ENCODE data around the gene RCVRN. TPM values are rescaled to one million over a fixed set of nuclear protein-coding genes. Genes with fewer than 3 reads are reported as not detected.

The RCVRN gene
- total and polyA plus RNA-seq, 2 of the 13 experiments (the other 11 are each of a cell fraction or from before 2014, with no cell fraction given) = not detected

- 13% methylated on average over 2 of the region's 2 CpGs for WGBS (ENCODE audit: low lambda C conversion rate)
- no peaks in the 10 kb centered on the region for H3K36me3 ChIP-seq (replicated peaks in 1 of 2; ENCODE audit: control insufficient read depth in 1 of 2, insufficient read depth in 2 of 2, low read length in 2 of 2)
- no TSS peak for BruUV-seq (replicated peaks)
- TF ChIP-seq, protein P1, sequence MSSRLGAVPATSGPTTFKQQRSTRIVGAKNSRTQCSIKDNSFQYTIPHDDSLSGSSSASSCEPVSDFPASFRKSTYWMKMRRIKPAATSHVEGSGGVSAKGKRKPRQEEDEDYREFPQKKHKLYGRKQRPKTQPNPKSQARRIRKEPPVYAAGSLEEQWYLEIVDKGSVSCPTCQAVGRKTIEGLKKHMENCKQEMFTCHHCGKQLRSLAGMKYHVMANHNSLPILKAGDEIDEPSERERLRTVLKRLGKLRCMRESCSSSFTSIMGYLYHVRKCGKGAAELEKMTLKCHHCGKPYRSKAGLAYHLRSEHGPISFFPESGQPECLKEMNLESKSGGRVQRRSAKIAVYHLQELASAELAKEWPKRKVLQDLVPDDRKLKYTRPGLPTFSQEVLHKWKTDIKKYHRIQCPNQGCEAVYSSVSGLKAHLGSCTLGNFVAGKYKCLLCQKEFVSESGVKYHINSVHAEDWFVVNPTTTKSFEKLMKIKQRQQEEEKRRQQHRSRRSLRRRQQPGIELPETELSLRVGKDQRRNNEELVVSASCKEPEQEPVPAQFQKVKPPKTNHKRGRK (CRISPR knock-in tag; IDR thresholded peaks at IDR 0.05) = no peak
- no peak for TF ChIP-seq ARID5B (CRISPR knock-in tag; IDR thresholded peaks at IDR 0.05)
- no peak for TF ChIP-seq KDM1A (CRISPR knock-in tag; IDR thresholded peaks at IDR 0.05)
- TF ChIP-seq, protein P2, sequence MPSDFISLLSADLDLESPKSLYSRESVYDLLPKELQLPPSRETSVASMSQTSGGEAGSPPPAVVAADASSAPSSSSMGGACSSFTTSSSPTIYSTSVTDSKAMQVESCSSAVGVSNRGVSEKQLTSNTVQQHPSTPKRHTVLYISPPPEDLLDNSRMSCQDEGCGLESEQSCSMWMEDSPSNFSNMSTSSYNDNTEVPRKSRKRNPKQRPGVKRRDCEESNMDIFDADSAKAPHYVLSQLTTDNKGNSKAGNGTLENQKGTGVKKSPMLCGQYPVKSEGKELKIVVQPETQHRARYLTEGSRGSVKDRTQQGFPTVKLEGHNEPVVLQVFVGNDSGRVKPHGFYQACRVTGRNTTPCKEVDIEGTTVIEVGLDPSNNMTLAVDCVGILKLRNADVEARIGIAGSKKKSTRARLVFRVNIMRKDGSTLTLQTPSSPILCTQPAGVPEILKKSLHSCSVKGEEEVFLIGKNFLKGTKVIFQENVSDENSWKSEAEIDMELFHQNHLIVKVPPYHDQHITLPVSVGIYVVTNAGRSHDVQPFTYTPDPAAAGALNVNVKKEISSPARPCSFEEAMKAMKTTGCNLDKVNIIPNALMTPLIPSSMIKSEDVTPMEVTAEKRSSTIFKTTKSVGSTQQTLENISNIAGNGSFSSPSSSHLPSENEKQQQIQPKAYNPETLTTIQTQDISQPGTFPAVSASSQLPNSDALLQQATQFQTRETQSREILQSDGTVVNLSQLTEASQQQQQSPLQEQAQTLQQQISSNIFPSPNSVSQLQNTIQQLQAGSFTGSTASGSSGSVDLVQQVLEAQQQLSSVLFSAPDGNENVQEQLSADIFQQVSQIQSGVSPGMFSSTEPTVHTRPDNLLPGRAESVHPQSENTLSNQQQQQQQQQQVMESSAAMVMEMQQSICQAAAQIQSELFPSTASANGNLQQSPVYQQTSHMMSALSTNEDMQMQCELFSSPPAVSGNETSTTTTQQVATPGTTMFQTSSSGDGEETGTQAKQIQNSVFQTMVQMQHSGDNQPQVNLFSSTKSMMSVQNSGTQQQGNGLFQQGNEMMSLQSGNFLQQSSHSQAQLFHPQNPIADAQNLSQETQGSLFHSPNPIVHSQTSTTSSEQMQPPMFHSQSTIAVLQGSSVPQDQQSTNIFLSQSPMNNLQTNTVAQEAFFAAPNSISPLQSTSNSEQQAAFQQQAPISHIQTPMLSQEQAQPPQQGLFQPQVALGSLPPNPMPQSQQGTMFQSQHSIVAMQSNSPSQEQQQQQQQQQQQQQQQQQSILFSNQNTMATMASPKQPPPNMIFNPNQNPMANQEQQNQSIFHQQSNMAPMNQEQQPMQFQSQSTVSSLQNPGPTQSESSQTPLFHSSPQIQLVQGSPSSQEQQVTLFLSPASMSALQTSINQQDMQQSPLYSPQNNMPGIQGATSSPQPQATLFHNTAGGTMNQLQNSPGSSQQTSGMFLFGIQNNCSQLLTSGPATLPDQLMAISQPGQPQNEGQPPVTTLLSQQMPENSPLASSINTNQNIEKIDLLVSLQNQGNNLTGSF (CRISPR knock-in tag; IDR thresholded peaks at IDR 0.05) = no peak
- TF ChIP-seq ZNF124 (CRISPR knock-in tag; IDR thresholded peaks at IDR 0.05) = no peak
- TF ChIP-seq DDIT3 (CRISPR knock-in tag; IDR thresholded peaks at IDR 0.05) = no peak
These were observed 27.4 kb upstream of the RCVRN start for GRCh38 chr17:9932491-9932890.

More at GRCh38 chr17:9932491-9932890, 27.4 kb upstream of the RCVRN start:
- Histone ChIP-seq H3K4me3 (replicated peaks in 1 of 3; ENCODE audit: insufficient read depth in 1 of 3, low read depth in 2 of 3, low read length in 3 of 3) (no peak overlapping the region), H3K9ac (ENCODE audit: insufficient read depth, low read depth, low read length) (no peak overlapping the region), H3K79me2 (ENCODE audit: insufficient read depth, low read length) (no peaks in the 10 kb centered on the region), H3K27me3 (ENCODE audit: control insufficient read depth in 1 of 2, insufficient read depth in 2 of 2, low read length in 2 of 2) (peaks cover 2 to 21% of the 10 kb centered on the region in 2 experiments; a peak in 3 of 5 replicates), H2AFZ (ENCODE audit: low read length) (no peak overlapping the region), H3K4me1 (ENCODE audit: insufficient read depth, low read length) (no peaks in the 10 kb centered on the region), H3K4me2 (ENCODE audit: low read depth, low read length) (no peak overlapping the region), H3K9me3 (ENCODE audit: low read length) (no peaks in the 10 kb centered on the region), H4K20me1 (ENCODE audit: insufficient read depth, low read length) (0 out of 2 replicates have a peak, but pooled peaks cover 3% of the 10 kb centered on the region), H3K27ac (ENCODE audit: extremely low read length, insufficient read depth, low read length) (no peak overlapping the region)
- DNase-seq (ENCODE audit: low spot score) (no peak), ATAC-seq (no peak), FAIRE-seq (no peak)
- intact Hi-C loops (cut with micrococcal nuclease; ENCODE audit: unreplicated experiment) (no loop called here), in situ Hi-C loops (cut with HindIII; ENCODE audit: extremely low pct_ligation_motif_present, low pct_unique_long_range_greater_than_20kb) (no loop called here)
- CTCF ChIA-PET (ENCODE audit: low intra/inter-chr PET ratio, low total read pairs) = no interaction called here
- POLR2A ChIA-PET = no interaction called here

Data from HepG2 (cell line).